GM23248 (cell line): ENCODE results near the gene TBX2. TPM values are rescaled to one million over a fixed set of nuclear protein-coding genes. Genes with fewer than 3 reads are reported as not detected.
"Not testable (repeated sequence)": the region's sequence is repeated elsewhere in the genome, so short reads cannot be mapped to it uniquely, and the experiment has no call there.

Source experiments
- DNase-seq: peaks from one replicate; pipeline ENCODE4 v3.0.0-alpha.2; 2015
- H2AFZ ChIP-seq: fragments of 200-600 bp; sonication (generic); 2 replicates; pipeline ENCODE4 v1.6.1; 2016; ENCODE audit warnings: antibody characterized with exemption
- H3F3A ChIP-seq: fragments of 200-600 bp; sonication (generic); 2 replicates; pipeline ENCODE4 v1.6.1; 2016; ENCODE audit warnings: mild to moderate bottlenecking, antibody characterized with exemption, mixed run types; ENCODE audit not compliant: insufficient read depth
- H3K27ac ChIP-seq: fragments of 200-600 bp; sonication (generic); 2 replicates; pipeline ENCODE4 v1.5.1; 2016; ENCODE audit warnings: mild to moderate bottlenecking
- H3K27me3 ChIP-seq: fragments of 200-600 bp; sonication (generic); replicated peaks from 2 replicates; pipeline ENCODE4 v1.6.1; 2016; ENCODE audit warnings: mild to moderate bottlenecking; ENCODE audit not compliant: insufficient read depth
- H3K36me3 ChIP-seq: fragments of 200-600 bp; sonication (generic); 2 replicates; pipeline ENCODE4 v1.6.1; 2016; ENCODE audit warnings: low read depth, mild to moderate bottlenecking
- H3K4me1 ChIP-seq: fragments of 200-600 bp; sonication (generic); 2 replicates; pipeline ENCODE4 v1.6.1; 2016; ENCODE audit warnings: mild to moderate bottlenecking; ENCODE audit not compliant: insufficient read depth
- H3K4me2 ChIP-seq: fragments of 200-600 bp; sonication (generic); one replicate; pipeline ENCODE4 v1.6.1; 2016; ENCODE audit warnings: mild to moderate bottlenecking; ENCODE audit not compliant: unreplicated experiment
- H3K4me3 ChIP-seq: fragments of 200-600 bp; sonication (generic); 2 replicates; pipeline ENCODE4 v1.5.1; 2016; ENCODE audit warnings: mild to moderate bottlenecking
- H3K79me2 ChIP-seq: fragments of 200-600 bp; sonication (generic); 2 replicates; pipeline ENCODE4 v1.6.1; 2016; ENCODE audit warnings: mild to moderate bottlenecking; ENCODE audit not compliant: insufficient read depth
- H3K9ac ChIP-seq: fragments of 200-600 bp; sonication (generic); 2 replicates; pipeline ENCODE4 v1.6.1; 2016; ENCODE audit warnings: mild to moderate bottlenecking
- H3K9me2 ChIP-seq: fragments of 200-600 bp; sonication (generic); 2 replicates; pipeline ENCODE4 v1.6.1; 2016; ENCODE audit warnings: mixed run types, mild to moderate bottlenecking, moderate library complexity; ENCODE audit not compliant: insufficient read depth
- H3K9me3 ChIP-seq: fragments of 200-600 bp; sonication (generic); one replicate; pipeline ENCODE4 v1.6.1; 2017; ENCODE audit warnings: low read depth
- H4K20me1 ChIP-seq: fragments of 200-600 bp; sonication (generic); 2 replicates; pipeline ENCODE4 v1.6.0; 2016; ENCODE audit not compliant: insufficient read depth
- EZH2 ChIP-seq: fragments of 200-600 bp; sonication (generic); IDR thresholded peaks from 2 replicates; pipeline ENCODE4 v1.6.1; 2018; ENCODE audit warnings: antibody characterized with exemption, mild to moderate bottlenecking; ENCODE audit not compliant: insufficient read depth, poor library complexity, severe bottlenecking
- EZH2phosphoT487 ChIP-seq: fragments of 200-600 bp; sonication (generic); IDR thresholded peaks from 2 replicates; pipeline ENCODE4 v1.6.1; 2018; ENCODE audit warnings: antibody characterized with exemption, moderate library complexity, mild to moderate bottlenecking, low read depth; ENCODE audit not compliant: insufficient read depth
- WGBS, 2 experiments: methylation state at CpG; one replicate each; pipeline ENCODE4 v1.1.6; 2015 to 2017; ENCODE audit warnings: low lambda C conversion rate in 2 of 2, low coverage in 1 of 2; ENCODE audit errors: missing lambda C conversion rate in 2 of 2; 5-methylcytosine and 5-hydroxymethylcytosine counted together
- in situ Hi-C: fragments of 300-500 bp; cut with MboI; formaldehyde crosslinking; loops from 2 replicates; pipeline ENCODE4 v1.15.0; 2020
- polyA plus RNA-seq: library from polyadenylated mRNA; unstranded; fragments of >200 nt; fragmentation: Nextera tagmentation; extraction: Ambion mirVana; gene quantifications from 2 replicates; pipeline ENCODE4 v1.2.1, GENCODE V29; 2016
- total RNA-seq: library from RNA; depleted of rRNA; stranded (reverse); fragments of >200 nt; shearing (Covaris generic); gene quantifications from 2 replicates; pipeline ENCODE4 v1.2.3, GENCODE V29; 2014

TBX2 gene
- total and polyA plus RNA-seq, 2 experiments from 2014 or later = 1.7 to 11.1 TPM

DNA sequence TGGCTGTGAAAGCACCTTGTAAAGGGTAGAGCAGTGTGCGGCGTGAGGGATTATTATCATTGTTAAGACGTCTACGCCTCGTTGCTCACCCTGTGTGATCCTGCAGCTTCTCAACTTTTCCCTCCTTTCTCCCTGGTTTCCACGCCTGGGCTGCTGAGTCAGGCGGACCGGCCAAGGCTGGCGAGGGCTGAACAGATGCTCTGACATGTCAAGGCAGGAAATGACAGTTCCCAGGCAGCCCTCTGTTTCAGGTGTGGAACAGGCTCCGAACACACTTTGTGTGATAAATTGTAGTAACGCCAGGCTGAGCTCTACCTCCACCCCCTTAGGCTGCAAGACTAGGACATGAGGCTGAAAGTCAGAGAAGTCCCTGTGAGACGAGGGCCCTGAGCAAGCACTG, 46.0 kb upstream of the TBX2 start:
- no peaks in the 10 kb centered on the region for H3K27me3 ChIP-seq
- H3K9ac ChIP-seq = no peak overlapping the region
- in situ Hi-C loops = no loop called here
- no peaks in the 10 kb centered on the region for H3K9me3 ChIP-seq
- TF ChIP-seq EZH2phosphoT487 (no peak), EZH2 (no peak)
- H2AFZ ChIP-seq = no peak overlapping the region
- H3K36me3 ChIP-seq = no peaks in the 10 kb centered on the region
- 0 out of 2 replicates have a peak, but pooled peaks cover 5% of the 10 kb centered on the region for H3F3A ChIP-seq
- H3K79me2 ChIP-seq = no peaks in the 10 kb centered on the region
- DNase-seq = no peak
- H3K4me1 ChIP-seq = 0 out of 2 replicates have a peak, but pooled peaks cover 5% of the 10 kb centered on the region
- no peak overlapping the region for H3K4me3 ChIP-seq
- H4K20me1 ChIP-seq = no peaks in the 10 kb centered on the region
- WGBS, 2 experiments = 94% methylated on average over 12 of the region's 12 CpGs
- H3K4me2 ChIP-seq = no peak overlapping the region
- no peaks in the 10 kb centered on the region for H3K9me2 ChIP-seq
- H3K27ac ChIP-seq = no peak overlapping the region

DNA sequence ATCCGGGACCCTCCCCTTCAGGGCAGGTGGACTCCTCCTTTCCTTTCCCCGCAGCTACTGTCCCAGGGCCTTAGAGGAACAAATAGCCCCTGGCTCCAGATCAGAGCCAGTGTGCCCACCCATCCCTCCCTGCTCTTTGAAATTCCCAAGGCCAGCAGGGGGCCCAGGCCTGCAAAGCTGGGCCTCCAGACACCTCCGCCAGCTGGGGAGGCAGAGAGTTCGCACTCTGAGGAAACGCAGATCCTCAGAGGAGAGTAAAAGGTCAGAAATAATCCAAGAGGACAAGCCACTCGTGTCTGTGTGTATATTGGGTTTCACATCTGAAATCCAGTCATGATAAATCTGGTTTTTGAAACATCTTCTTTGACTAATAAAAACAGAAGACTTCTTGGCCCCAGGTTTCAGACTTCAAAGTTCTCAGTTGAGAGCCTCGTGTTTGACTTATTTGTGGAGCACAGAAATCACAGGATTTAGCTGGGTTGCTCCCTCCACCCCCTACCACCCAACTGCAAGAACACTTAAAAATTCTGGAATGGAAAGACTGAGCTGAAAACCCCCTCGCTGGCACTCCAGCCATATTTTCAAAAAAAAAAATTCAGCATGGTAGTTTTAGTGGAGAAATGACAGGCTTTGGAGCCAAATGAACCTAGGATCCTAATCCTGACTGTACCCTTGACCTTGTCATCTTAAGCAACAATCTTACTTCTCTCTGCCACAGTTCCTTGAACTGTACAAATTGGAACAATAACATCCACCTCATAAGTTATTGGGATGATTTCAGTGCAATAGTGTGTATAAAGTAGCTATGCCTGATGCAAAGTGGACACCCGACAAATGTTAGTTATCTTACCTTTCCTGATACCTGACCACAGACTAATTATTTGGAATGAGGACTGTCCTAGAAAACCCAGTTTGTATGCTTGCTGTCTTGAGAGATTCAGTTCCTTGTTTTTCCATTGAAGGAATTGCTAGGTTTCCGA, 44.5 kb upstream of the TBX2 start:
- no peak overlapping the region for H3K4me3 ChIP-seq
- no peak overlapping the region for H3K4me2 ChIP-seq
- H3K36me3 ChIP-seq = no peaks in the 10 kb centered on the region
- no peaks in the 10 kb centered on the region for H3K9me2 ChIP-seq
- no peak for DNase-seq
- H3K79me2 ChIP-seq = no peaks in the 10 kb centered on the region
- H3K4me1 ChIP-seq = 0 out of 2 replicates have a peak, but pooled peaks cover 5% of the 10 kb centered on the region
- no peak overlapping the region for H3K9ac ChIP-seq
- 86 to 92% methylated on average over 9 to 10 of the region's 10 CpGs for WGBS, 2 experiments
- 0 out of 2 replicates have a peak, but pooled peaks cover 5% of the 10 kb centered on the region for H3F3A ChIP-seq
- no peaks in the 10 kb centered on the region for H3K27me3 ChIP-seq
- no peak overlapping the region for H2AFZ ChIP-seq
- no peak overlapping the region for H3K27ac ChIP-seq
- H3K9me3 ChIP-seq = no peaks in the 10 kb centered on the region
- H4K20me1 ChIP-seq = no peaks in the 10 kb centered on the region
- in situ Hi-C loops = no loop called here
- no peak for TF ChIP-seq EZH2

DNA sequence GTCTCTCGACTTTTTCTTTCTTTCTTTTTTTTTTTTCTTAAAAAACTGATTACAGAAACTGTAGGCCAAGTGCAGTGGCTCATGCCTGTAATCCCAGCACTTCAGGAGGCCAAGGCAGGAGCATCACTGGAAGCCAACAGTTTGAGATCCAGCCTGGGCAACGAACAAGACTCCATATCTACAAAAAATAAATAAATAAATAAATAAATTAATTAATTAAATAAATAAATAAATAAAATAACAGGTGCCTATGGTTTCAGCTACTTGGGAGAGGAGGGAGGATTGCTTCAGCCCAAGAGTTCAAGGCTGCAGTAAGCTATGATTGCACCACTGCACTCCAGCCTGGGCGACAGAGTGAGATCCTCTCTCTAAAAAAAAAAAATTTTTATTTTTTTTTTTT, 42.6 kb upstream of the TBX2 start:
- H3F3A ChIP-seq, DNase-seq, H3K79me2 ChIP-seq, H3K36me3 ChIP-seq, H3K27me3 ChIP-seq, H4K20me1 ChIP-seq, in situ Hi-C loops, H2AFZ ChIP-seq, H3K4me2 ChIP-seq, H3K4me3 ChIP-seq, H3K27ac ChIP-seq, H3K9me2 ChIP-seq, H3K9ac ChIP-seq, H3K9me3 ChIP-seq: not testable (repeated sequence)
- H3K4me1 ChIP-seq = peaks cover 14% of the 10 kb centered on the region; the same call in 1 of the 2 replicates
- WGBS, 2 experiments = 94 to 95% methylated on average over 3 of the region's 3 CpGs

DNA sequence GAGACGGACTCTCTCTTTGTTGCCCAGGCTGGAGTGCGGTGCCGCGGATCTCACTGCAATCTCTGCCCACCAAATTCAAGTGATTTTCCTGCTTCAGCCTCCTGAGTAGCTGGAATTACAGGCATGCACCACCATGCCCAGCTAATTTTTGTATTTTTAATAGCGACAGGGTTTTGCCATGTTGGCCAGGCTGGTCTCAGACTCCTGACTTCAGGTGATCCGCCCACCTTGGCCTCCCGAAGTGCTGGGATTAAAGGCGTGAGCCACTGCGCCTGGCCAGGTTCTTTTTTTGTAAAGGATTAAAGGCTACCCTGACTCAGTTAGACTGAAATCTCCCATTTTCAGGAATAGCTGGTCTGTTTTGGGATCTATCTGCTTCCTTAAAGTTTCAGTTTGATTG, 40.1 kb upstream of the TBX2 start:
- DNase-seq = not testable (repeated sequence)
- WGBS, 2 experiments = 94 to 95% methylated on average over 9 of the region's 9 CpGs

More for the DNA sequence above, 40.1 kb upstream of the TBX2 start:
- H3K27me3 ChIP-seq, H4K20me1 ChIP-seq, H3K4me3 ChIP-seq, H3K9me3 ChIP-seq, H3K27ac ChIP-seq, H3K36me3 ChIP-seq, H3K9ac ChIP-seq, H3F3A ChIP-seq, H3K4me2 ChIP-seq, H3K79me2 ChIP-seq, H3K9me2 ChIP-seq, H2AFZ ChIP-seq, in situ Hi-C loops: not testable (repeated sequence)
- peaks cover 14% of the 10 kb centered on the region; the same call in 1 of the 2 replicates for H3K4me1 ChIP-seq
